Umbilical cord (tissue), 2 donors: ENCODE results near the gene ADAMTS4. TPM values are rescaled to one million over a fixed set of nuclear protein-coding genes. Genes with fewer than 3 reads are reported as not detected.

Experiments
- DNase-seq: peaks from one replicate; pipeline ENCODE4 v3.0.0-alpha.2; 2015; ENCODE audit warnings: low spot score
- total RNA-seq: library from RNA; depleted of rRNA; stranded (reverse); fragments of >200 nt; gene quantifications from one replicate; pipeline ENCODE4 v1.2.3, GENCODE V29; 2014; ENCODE audit warnings: low replicate concordance; ENCODE audit not compliant: insufficient read depth

The ADAMTS4 gene
- total RNA-seq, 1 donor from 2014 or later = 7.5 TPM

DNA sequence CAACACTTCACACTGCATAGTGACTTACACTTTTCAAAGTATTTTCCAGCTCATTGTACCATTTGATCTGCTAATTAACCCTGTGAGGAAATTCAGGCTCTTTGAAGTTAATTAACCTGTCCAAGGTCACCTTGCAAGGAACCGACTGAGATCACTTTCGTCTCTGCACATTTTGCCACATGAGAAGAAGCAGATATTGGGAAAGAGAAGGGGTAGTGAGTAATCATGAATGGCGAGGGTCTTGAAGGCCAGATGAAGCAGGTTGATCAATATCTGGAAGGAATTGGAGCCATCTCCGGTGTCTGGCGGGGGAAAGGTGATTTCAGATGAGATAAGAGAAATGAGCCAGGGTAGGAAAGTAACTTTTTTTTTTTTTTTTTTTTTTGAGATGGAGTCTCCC is 21.1 kb upstream of the ADAMTS4 start:
- DNase-seq = no peak

GRCh38 chr1:161219078-161219892 is 20.4 kb upstream of the ADAMTS4 start:
- DNase-seq = no peak

GRCh38 chr1:161218301-161219077 is 19.6 kb upstream of the ADAMTS4 start:
- no peak for DNase-seq

DNA sequence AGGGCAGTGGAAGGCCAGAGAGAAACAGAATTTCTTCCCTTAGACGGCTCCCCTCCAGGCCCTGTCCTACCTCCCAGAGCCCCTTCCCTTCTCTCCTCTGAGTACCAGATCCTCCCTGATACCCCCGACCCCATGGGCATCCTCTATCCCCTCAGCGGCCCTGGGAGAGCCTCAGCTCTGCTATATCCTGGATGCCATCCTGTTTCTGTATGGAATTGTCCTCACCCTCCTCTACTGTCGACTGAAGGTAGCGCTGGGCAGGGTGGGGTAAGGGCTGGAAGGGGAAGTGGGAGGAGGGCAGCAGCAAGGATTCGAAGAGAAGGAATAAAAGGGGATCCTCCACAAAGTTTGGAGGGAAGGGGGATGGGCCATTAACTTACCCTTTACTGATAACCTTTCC is 19.0 kb upstream of the ADAMTS4 start:
- DNase-seq = no peak

DNA sequence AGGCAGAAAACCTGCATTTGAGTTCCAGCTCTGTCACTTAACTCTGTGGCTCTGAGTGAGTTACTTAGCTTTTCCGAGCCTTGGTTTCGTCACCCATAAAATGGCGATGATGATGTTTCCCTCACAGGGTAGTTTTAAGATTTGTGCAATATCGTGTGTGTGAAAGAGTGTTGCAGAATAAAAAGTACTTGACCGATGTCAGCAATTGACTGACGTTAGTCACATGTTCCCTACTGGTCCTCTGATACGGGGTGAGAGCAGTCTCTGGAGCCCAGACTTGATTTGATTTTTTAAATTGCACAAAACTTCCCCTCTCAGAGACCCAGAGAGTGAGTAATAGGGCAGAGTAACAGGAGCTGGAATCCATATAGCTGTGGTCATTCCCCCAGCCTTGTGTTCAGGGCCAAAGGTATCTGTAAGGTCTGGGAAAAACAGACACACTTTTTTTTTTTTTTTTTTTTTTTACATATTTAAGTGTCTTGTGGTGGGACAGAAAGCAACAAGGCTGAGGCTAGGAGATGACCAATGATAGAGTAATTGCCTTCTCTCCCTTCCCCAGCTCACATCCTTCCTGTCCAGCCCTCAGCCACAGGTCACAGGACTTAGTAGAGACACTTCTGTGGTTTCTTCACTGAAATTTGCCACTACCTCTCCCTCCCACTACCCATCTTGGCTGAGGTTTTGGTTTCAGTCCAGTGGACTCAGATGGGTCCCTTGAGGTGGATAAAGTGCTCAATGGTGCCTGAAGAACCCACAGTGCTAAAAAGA is 18.3 kb upstream of the ADAMTS4 start:
- peak; percentile 19 for DNase-seq

- DNase-seq = peak; percentile 30
Measured at GRCh38 chr1:161215076-161215475, 16.2 kb upstream of the ADAMTS4 start, which contains the start of gene FCER1G. FCER1G (plus strand) TSS chr1:161215295; CDS start chr1:161215322, 27 bp downstream.

DNA sequence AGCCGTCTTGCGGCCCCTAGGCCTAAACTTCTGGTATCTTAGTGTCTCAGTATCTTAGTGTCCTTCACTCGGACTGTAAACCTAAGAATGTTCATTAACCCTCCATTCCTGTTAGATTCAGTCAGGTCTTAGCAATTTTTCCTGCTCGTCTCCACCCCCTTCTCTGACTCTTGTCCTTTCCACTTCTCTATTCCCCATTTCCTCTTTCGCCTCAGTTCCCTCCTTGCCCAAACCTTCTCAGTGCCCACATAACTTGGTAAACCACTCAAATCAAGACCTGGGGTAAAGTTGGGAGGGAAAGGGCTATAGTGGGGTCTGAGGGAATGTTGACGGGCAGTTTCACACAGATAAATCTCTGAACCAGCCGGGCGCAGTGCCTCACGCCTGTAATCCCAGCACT is 15.5 kb upstream of the ADAMTS4 start:
- no peak for DNase-seq

DNA sequence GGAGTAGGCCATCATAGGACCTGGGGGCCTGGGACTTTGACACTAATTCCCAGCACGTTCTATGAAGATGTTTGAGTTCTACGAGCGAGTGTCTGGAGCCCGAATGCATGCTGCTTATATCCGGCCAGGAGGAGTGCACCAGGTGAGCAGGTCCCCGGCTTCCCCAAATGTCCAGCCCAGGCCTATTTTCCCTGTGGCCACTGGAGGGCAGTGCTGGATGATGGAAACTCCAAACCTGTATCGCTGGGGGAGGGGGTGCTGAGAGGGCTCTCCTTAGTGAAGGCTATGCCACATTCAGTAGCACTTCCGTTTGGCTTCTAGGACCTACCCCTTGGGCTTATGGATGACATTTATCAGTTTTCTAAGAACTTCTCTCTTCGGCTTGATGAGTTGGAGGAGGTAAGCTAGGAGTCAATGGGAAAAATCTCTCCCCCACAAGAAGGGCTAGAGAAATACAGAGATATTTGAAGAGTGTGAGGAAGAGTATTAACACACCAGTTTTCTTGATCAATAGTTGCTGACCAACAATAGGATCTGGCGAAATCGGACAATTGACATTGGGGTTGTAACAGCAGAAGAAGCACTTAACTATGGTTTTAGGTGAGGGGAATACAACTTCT is 11.0 kb upstream of the ADAMTS4 start:
- DNase-seq = peak; percentile 69

DNA sequence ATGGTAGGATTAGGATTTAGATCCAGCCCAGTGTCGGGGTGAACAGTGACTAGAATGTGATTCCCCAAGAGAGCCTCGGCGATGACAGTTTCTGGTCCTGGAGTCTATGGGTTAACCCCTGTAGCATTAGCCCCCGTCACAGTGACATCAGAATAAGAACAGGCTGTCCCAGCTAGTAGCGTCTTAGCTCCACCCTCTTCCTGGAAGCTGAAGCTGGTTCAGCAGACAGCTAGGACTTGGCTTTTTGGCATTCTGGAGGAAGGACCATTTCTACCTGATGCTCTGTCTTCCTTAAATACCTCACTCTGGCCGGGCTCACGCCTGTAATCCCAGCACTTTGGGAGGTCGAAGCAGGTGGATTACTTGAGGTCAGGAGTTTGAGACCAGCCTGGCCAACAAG is 8.3 kb upstream of the ADAMTS4 start:
- no peak for DNase-seq

DNA sequence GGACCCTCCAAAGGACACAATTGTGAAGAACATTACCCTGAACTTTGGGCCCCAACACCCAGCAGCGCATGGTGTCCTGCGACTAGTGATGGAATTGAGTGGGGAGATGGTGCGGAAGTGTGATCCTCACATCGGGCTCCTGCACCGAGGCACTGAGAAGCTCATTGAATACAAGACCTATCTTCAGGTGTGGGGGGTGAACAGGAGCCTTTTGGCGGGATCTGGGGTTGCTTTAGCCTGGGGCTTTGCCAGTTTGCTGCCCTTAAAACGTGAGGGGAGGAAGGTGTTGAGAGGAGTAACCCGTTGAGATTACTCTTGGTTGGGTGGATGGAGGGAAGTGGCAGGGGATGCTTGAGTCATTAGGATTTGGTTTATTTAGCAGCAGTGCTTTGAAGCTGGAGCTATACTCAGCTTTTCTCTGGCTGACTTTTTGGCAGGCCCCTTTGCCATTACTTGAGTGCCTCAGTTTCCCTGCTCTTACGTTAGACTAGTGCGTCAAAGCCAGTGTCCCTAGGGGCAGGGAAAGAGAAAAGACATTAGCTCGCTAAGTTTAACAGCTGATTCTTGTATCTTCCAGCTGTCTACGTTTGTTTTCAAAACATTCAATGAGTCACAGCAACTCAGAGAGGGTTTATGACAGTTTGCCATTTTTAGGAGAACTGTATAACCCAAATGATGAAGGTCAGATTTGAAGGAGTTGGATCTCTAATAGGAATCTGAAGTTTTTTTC is 7.7 kb upstream of the ADAMTS4 start:
- DNase-seq = no peak

DNA sequence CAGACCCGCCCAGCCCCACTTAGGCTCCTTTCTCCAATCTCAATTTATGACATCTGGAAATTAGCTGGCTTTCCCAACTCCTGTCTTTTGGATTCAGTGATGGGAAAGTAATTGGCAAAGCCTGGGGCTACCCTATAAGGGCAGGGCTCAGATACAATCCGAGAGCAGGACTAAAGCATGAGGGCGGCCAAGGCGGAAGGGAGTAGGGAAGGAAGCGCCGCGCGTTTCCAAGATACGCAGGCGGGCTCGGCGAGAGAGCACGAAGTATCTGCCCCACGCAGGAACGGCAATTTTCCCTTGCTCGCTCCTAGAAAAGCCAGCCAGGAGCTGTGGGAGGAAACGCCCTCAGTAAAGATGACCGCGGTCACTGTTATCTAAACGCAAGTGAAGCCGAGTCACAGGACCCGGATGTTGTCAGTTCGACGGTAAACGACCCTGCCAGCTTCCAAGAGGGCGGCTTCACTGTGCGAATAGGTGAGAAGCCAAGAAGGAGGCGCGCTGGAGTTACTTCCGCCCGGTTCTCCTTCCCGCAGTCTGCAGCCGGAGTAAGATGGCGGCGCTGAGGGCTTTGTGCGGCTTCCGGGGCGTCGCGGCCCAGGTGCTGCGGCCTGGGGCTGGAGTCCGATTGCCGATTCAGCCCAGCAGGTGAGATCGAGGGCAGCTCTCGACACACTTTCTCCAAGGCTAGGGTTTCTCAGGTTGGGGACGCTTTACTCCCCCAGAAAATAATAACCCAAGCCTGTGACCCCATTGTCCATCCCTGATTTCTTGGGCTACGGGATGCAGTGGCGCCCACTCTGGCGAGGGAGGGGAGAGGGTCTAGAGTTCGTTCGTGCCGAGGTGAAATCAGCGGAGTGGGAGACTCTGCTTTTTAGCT is 3.2 kb upstream of the ADAMTS4 start, which contains the start of gene NDUFS2:
Gene NDUFS2 (plus strand): TSS at position 532 of the 877 bp plus-strand sequence. CDS start 19 bp downstream, at position 551.
- peak; percentile 100 for DNase-seq

GRCh38 chr1:161200992-161201835 is 2.4 kb upstream of the ADAMTS4 start:
- DNase-seq = peak; percentile 68

- DNase-seq = no peak
Measured at GRCh38 chr1:161200421-161200991, 1.7 kb upstream of the ADAMTS4 start.

DNA sequence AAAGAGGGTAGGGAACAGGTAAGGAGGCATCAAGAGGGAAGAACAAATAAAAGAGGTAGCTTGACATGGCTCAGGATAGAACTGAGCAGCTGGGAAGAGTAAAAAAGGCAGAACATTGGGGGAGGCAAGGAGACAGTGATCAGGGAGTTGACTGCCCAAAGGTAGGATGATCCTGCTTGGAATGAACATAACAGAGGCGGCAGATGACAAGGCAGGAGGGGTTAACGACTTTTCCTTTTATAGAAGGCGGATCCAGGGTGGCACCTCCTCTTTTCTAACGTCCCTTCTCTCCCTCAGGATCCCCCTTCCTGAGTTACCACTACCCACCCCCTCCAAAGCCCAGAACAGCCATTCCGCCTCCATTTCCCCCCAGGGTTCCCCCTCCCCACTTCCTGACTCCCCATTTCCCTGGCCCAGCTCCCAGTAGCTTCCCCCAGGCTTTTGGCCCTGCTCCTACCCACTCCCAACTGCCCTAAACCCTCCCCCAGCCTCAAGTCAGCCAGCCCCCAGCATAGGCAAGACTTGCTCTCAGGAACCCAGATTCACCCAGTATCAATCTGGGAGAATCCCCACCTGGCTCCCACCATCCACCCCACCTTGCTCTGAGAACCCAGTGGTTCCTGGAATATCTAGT is 769 bp upstream of the ADAMTS4 start:
- DNase-seq = no peak

DNA sequence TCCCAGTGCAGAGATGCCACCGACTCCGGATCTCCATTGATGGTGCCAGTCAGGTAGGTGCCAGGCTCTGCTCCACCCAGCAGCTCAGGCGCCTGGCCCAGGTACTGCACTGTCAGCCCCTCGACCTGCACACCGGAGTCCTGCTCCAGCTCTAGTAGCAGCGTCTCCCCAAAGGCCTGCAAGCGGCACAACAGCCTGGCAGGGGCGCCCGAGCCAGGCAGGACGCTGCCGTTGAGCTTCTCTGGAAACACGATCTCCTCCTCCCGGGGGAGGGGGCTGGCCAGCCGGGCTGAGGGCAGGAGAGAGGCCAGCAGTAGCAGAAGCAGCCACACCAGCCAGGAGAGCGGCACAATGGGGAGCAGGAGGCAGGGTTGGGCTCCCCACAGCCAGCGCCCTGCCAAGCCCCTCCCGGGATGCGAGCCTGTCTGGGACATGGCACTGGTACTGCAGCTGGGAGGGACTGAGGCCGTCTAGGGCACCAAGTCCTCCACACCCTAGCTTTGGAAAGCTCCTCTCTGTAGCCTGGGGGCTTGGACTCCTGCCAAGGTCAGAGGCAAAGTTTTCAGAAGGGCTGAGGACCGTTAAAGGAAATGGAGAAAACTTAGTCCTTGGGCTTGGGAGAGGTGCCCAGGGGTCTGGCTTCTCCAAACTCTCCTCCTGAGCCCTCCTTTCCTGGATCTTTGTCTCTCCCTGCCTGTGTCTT is 509 bp downstream of the ADAMTS4 start:
- DNase-seq = peak; percentile 75

- peak; percentile 25 for DNase-seq
Measured at GRCh38 chr1:161197560-161198193, 1.2 kb downstream of the ADAMTS4 start.
